A673 (cell line): ENCODE measurements around the gene HPCAL1. TPM values are rescaled to one million over a fixed set of nuclear protein-coding genes. Genes with fewer than 3 reads are reported as not detected.

Experiments
- BruUV-seq: library from RNA; stranded (reverse); fragments of 400-500 nt; replicated peaks from 2 replicates; lab custom pipeline; 2021; lab: Mats Ljungman, UMichigan
- CTCF ChIA-PET: fragments of 300-600 bp; sonication (Branson Sonifier 250); formaldehyde crosslinking; loops from one replicate; lab custom pipeline; 2022; ENCODE audit warnings: antibody characterized with exemption; lab: Charles Lee
- POLR2A ChIA-PET: fragments of 300-600 bp; sonication (Branson Sonifier 250); formaldehyde crosslinking; loops from one replicate; lab custom pipeline; 2022; ENCODE audit warnings: antibody characterized with exemption; ENCODE audit not compliant: low non-redundant PET; lab: Charles Lee
- DNase-seq: peaks from one replicate; pipeline ENCODE4 v3.0.0-alpha.2; 2015; ENCODE audit warnings: low spot score
- H3K27ac ChIP-seq: fragments of 200-600 bp; sonication (generic); 2 replicates; pipeline ENCODE4 v1.5.1; 2016; ENCODE audit warnings: mixed run types, low read depth, mild to moderate bottlenecking, mixed read lengths, antibody characterized with exemption, low read length; ENCODE audit not compliant: poor library complexity, severe bottlenecking
- H3K27me3 ChIP-seq: fragments of 200-600 bp; sonication (generic); replicated peaks from 2 replicates; pipeline ENCODE4 v1.6.1; 2017; ENCODE audit warnings: mixed run types, low read depth, mild to moderate bottlenecking, mixed read lengths, antibody characterized with exemption, low read length; ENCODE audit not compliant: insufficient read depth, poor library complexity
- H3K36me3 ChIP-seq: fragments of 200-600 bp; sonication (generic); 2 replicates; pipeline ENCODE4 v1.6.1; 2016; ENCODE audit warnings: mixed run types, mild to moderate bottlenecking, mixed read lengths, antibody characterized with exemption, low read length; ENCODE audit not compliant: insufficient read depth, poor library complexity, severe bottlenecking
- H3K4me1 ChIP-seq: fragments of 200-600 bp; sonication (generic); 2 replicates; pipeline ENCODE4 v1.6.1; 2017; ENCODE audit warnings: mixed run types, mild to moderate bottlenecking, mixed read lengths, antibody characterized with exemption, low read length; ENCODE audit not compliant: insufficient read depth, poor library complexity, severe bottlenecking
- H3K4me3 ChIP-seq: fragments of 200-600 bp; sonication (generic); 2 replicates; pipeline ENCODE4 v1.5.1; 2016; ENCODE audit warnings: low read depth, mixed run types, mild to moderate bottlenecking, mixed read lengths, low read length; ENCODE audit not compliant: poor library complexity, severe bottlenecking
- H3K9me3 ChIP-seq: fragments of 200-600 bp; sonication (generic); 2 replicates; pipeline ENCODE4 v1.6.1; 2016; ENCODE audit warnings: mixed run types, low read depth, mild to moderate bottlenecking, mixed read lengths, antibody characterized with exemption, low read length; ENCODE audit not compliant: poor library complexity, severe bottlenecking
- EZH2 ChIP-seq: fragments of 200-600 bp; sonication (generic); IDR thresholded peaks from 2 replicates; pipeline ENCODE4 v1.6.1; 2017; ENCODE audit warnings: borderline replicate concordance, low read depth, mild to moderate bottlenecking, mixed read lengths, antibody characterized with exemption, low read length; ENCODE audit not compliant: poor library complexity, severe bottlenecking
- intact Hi-C: fragments of 100-400 bp; cut with micrococcal nuclease; formaldehyde crosslinking; loops from one replicate; pipeline ENCODE4 v1.10.0; 2022; ENCODE audit not compliant: unreplicated experiment
- total RNA-seq: library from RNA; stranded (reverse); gene quantifications from 2 replicates; pipeline ENCODE4 v1.2.3, GENCODE V29; 2021
- TF ChIP-seq, protein P1 (sequence below): fragments of 300-800, 200-600 bp; sonication (generic); conservative IDR thresholded peaks from 2 replicates; pipeline ENCODE4 v1.5.1; 2017; ENCODE audit warnings: low read depth, mild to moderate bottlenecking, antibody characterized with exemption, low read length, moderate library complexity, mixed read lengths

Gene HPCAL1
- total RNA-seq, 1 experiment from 2014 or later: 9.7 TPM

- no peaks in the 10 kb centered on the region for H3K9me3 ChIP-seq
- no peaks in the 10 kb centered on the region for H3K4me1 ChIP-seq
- no peak for TF ChIP-seq EZH2
- TF ChIP-seq, protein P1, sequence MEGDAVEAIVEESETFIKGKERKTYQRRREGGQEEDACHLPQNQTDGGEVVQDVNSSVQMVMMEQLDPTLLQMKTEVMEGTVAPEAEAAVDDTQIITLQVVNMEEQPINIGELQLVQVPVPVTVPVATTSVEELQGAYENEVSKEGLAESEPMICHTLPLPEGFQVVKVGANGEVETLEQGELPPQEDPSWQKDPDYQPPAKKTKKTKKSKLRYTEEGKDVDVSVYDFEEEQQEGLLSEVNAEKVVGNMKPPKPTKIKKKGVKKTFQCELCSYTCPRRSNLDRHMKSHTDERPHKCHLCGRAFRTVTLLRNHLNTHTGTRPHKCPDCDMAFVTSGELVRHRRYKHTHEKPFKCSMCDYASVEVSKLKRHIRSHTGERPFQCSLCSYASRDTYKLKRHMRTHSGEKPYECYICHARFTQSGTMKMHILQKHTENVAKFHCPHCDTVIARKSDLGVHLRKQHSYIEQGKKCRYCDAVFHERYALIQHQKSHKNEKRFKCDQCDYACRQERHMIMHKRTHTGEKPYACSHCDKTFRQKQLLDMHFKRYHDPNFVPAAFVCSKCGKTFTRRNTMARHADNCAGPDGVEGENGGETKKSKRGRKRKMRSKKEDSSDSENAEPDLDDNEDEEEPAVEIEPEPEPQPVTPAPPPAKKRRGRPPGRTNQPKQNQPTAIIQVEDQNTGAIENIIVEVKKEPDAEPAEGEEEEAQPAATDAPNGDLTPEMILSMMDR: no peak
- BruUV-seq: no TSS peak
- no peaks in the 10 kb centered on the region for H3K27me3 ChIP-seq
- no peak for DNase-seq
- intact Hi-C loops: no loop called here
- ChIA-PET POLR2A (no interaction called here), CTCF (no interaction called here)
- no peak overlapping the region for H3K27ac ChIP-seq
- H3K36me3 ChIP-seq: no peaks in the 10 kb centered on the region
- H3K4me3 ChIP-seq: no peak overlapping the region
Observed at GRCh38 chr2:10400568-10400977, 97.9 kb downstream of the HPCAL1 start.

DNA sequence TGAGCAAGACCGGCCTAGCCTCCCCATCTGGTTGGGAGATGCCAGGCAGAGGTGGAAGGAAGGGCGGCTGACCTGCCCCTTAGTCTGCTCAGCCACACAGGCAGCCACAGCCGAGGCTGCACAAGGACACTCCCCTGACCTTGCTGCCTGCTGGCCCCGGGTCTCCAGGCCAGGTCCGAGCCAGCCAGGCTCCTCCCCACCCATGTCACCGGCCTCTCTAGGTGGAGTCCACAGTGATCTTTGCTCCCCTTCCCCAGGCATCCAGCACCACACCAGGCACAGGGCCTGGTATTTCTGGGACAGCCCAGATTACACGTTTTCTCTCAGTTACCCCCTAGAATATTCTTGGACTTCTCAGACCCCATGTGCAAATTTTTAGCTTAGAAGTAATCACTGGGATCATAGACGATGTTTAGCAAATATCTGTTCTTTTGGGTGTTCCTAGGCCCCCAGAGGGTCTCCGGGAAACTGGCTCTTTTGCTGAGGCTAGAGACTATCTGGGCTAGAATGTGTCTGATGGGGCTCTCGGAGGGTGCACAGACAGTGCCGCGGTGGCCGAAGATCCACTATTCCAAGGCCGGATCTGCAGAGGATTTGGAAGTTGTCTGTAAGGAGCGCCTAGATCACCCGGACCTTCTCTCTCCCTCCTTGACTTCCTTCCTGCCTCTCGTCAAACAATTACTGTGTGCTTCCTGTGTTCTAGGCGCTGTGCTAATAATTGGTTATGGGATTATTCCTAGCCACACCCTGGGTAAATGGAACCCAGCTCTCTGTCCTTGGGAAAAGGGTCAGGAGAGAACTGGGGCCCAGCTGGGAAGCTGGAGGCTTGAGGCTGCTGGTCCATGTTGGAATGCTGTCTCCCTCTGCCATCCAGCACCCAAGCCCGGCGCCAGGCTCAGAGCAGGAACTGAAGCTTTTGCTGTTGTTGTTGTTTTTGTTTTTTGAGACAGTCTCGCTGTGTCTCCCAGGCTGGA, 98.6 kb downstream of the HPCAL1 start:
- BruUV-seq: no TSS peak
- H3K27me3 ChIP-seq: no peaks in the 10 kb centered on the region
- no peaks in the 10 kb centered on the region for H3K4me1 ChIP-seq
- intact Hi-C loops: no loop called here
- no peak overlapping the region for H3K27ac ChIP-seq
- ChIA-PET POLR2A (no interaction called here), CTCF (no interaction called here)
- H3K36me3 ChIP-seq: no peaks in the 10 kb centered on the region
- H3K9me3 ChIP-seq: no peaks in the 10 kb centered on the region
- H3K4me3 ChIP-seq: no peak overlapping the region
- DNase-seq: no peak
- TF ChIP-seq, protein P1: no peak
- TF ChIP-seq EZH2: no peak

- intact Hi-C loops: no loop called here
- Histone ChIP-seq H3K9me3 (no peaks in the 10 kb centered on the region), H3K27ac (no peak overlapping the region), H3K36me3 (no peaks in the 10 kb centered on the region), H3K4me3 (no peak overlapping the region), H3K4me1 (no peaks in the 10 kb centered on the region), H3K27me3 (no peaks in the 10 kb centered on the region)
- TF ChIP-seq, protein P1: no peak
- TF ChIP-seq EZH2: no peak
- no peak for DNase-seq
- CTCF ChIA-PET: no interaction called here
- no TSS peak for BruUV-seq
- POLR2A ChIA-PET: no interaction called here
Observed at GRCh38 chr2:10402062-10402585, 99.4 kb downstream of the HPCAL1 start.
